ENCODE results near the gene MTO1. TPM values are rescaled to one million over a fixed set of nuclear protein-coding genes. Genes with fewer than 3 reads are reported as not detected.

Gene MTO1
- polyA plus RNA-seq, 1 of the 3 experiments (the other 2 are of a cell fraction): 11.4 TPM

DNA sequence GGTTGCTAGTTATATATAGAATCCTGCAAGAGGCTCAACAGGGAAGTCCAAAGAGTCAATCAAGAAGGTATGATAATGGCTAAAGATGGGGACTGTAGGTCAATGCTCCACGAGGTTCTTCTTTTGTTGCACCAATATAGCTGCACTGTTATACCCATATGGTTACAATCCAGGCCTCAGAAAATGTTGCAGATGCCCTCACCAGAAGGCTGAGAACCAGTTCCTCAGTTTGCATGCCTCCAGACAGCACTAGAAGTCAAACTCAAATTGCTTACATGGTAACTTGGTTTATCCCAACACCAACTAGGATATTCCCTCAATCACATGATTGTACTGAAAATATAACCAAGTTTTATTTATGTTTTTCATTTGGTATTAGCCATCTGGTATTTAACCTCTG lies 47.2 kb downstream of the MTO1 start:
- Histone ChIP-seq H2AFZ (ENCODE audit: low read depth) (no peak overlapping the region), H3K4me2 (no peak overlapping the region), H3K9me2 (no peaks in the 10 kb centered on the region), H3F3A (replicated peaks; ENCODE audit: insufficient read depth) (peaks cover 49% of the 10 kb centered on the region), H3K9me3 (no peaks in the 10 kb centered on the region), H4K20me1 (ENCODE audit: insufficient read depth) (peaks cover 8% of the 10 kb centered on the region), H3K36me3 (replicated peaks in 1 of 2; ENCODE audit: control insufficient read depth in 1 of 2, insufficient read depth in 2 of 2, low read length in 1 of 2) (peaks cover 0 to 3% of the 10 kb centered on the region in 2 experiments), H3K4me1 (ENCODE audit: control insufficient read depth in 1 of 2, insufficient read depth in 2 of 2, low read depth in 1 of 2, low read length in 1 of 2) (no peaks in the 10 kb centered on the region), H3K27ac (ENCODE audit: low read depth in 2 of 2, low read length in 1 of 2) (no peak overlapping the region), H3K27me3 (ENCODE audit: insufficient read depth) (no peaks in the 10 kb centered on the region), H3K4me3 (ENCODE audit: low read depth in 2 of 2, low read length in 1 of 2) (no peak overlapping the region), H3K9ac (no peak overlapping the region), H3K79me2 (ENCODE audit: insufficient read depth) (no peaks in the 10 kb centered on the region)
- ChIA-PET POLR2A (interaction anchor here (2.3 kb wide), 1 partner anchor 11 kb away, joined by 5 read pairs; no protein-coding TSS in a partner anchor), CTCF (interaction anchor here (0.6 to 1.5 kb wide), 3 partner anchors 98 to 182 kb away, joined by 3 read pairs; no protein-coding TSS in a partner anchor)
- 50% methylated on average over 1 of the region's 1 CpG for WGBS (ENCODE audit: low lambda C conversion rate)
- no peak for TF ChIP-seq RXRA (IDR thresholded peaks at IDR 0.05; ENCODE audit: borderline replicate concordance, low read depth)
- TF ChIP-seq GATA2 (CRISPR knock-in tag; IDR thresholded peaks at IDR 0.05): no peak
- TF ChIP-seq CHD2 (IDR thresholded peaks at IDR 0.05; ENCODE audit: low read length, partially characterized antibody): no peak
- no peak for TF ChIP-seq SMC3 (IDR thresholded peaks at IDR 0.05; ENCODE audit: low read depth, low read length)
- TF ChIP-seq YY1 (IDR thresholded peaks at IDR 0.05; ENCODE audit: low read depth): no peak
- TF ChIP-seq POLR2AphosphoS5 (IDR thresholded peaks at IDR 0.05; ENCODE audit: low read depth, low read length): no peak
- no peak for DNase-seq

- ChIA-PET POLR2A (interaction anchor here (2.3 kb wide), 1 partner anchor 10 kb away, joined by 5 read pairs; no protein-coding TSS in a partner anchor), CTCF (interaction anchor here (1.5 kb wide), 1 partner anchor 184 kb away, joined by 3 read pairs; no protein-coding TSS in a partner anchor)
- H3K9me3 ChIP-seq: no peaks in the 10 kb centered on the region
- H3K79me2 ChIP-seq (ENCODE audit: insufficient read depth): no peaks in the 10 kb centered on the region
- H2AFZ ChIP-seq (ENCODE audit: low read depth): no peak overlapping the region
- WGBS (ENCODE audit: low lambda C conversion rate): 74% methylated on average over 1 of the region's 1 CpG
- H3K9ac ChIP-seq: no peak overlapping the region
- no peak overlapping the region for H3K4me3 ChIP-seq (ENCODE audit: low read depth in 2 of 2, low read length in 1 of 2)
- no peak for TF ChIP-seq EP300 (IDR thresholded peaks at IDR 0.05; ENCODE audit: borderline replicate concordance in 1 of 2, low read depth in 1 of 2, low read length in 1 of 2)
- TF ChIP-seq FOXJ3 (CRISPR knock-in tag; IDR thresholded peaks at IDR 0.05): no peak
- no peak for TF ChIP-seq TCF12 (IDR thresholded peaks at IDR 0.05)
- no peak for TF ChIP-seq YY1 (IDR thresholded peaks at IDR 0.05; ENCODE audit: low read depth)
- TF ChIP-seq ELF1 (IDR thresholded peaks at IDR 0.05): no peak
- TF ChIP-seq, protein P1, sequence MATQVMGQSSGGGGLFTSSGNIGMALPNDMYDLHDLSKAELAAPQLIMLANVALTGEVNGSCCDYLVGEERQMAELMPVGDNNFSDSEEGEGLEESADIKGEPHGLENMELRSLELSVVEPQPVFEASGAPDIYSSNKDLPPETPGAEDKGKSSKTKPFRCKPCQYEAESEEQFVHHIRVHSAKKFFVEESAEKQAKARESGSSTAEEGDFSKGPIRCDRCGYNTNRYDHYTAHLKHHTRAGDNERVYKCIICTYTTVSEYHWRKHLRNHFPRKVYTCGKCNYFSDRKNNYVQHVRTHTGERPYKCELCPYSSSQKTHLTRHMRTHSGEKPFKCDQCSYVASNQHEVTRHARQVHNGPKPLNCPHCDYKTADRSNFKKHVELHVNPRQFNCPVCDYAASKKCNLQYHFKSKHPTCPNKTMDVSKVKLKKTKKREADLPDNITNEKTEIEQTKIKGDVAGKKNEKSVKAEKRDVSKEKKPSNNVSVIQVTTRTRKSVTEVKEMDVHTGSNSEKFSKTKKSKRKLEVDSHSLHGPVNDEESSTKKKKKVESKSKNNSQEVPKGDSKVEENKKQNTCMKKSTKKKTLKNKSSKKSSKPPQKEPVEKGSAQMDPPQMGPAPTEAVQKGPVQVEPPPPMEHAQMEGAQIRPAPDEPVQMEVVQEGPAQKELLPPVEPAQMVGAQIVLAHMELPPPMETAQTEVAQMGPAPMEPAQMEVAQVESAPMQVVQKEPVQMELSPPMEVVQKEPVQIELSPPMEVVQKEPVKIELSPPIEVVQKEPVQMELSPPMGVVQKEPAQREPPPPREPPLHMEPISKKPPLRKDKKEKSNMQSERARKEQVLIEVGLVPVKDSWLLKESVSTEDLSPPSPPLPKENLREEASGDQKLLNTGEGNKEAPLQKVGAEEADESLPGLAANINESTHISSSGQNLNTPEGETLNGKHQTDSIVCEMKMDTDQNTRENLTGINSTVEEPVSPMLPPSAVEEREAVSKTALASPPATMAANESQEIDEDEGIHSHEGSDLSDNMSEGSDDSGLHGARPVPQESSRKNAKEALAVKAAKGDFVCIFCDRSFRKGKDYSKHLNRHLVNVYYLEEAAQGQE (IDR thresholded peaks at IDR 0.05; ENCODE audit: low read depth, low read length): no peak
- no peak for TF ChIP-seq TAF1 (IDR thresholded peaks at IDR 0.05; ENCODE audit: borderline replicate concordance, low read depth, low read length)
- TF ChIP-seq ZBTB33 (IDR thresholded peaks at IDR 0.05; ENCODE audit: borderline replicate concordance, low read depth): no peak
- TF ChIP-seq, protein P2, sequence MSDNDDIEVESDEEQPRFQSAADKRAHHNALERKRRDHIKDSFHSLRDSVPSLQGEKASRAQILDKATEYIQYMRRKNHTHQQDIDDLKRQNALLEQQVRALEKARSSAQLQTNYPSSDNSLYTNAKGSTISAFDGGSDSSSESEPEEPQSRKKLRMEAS (IDR thresholded peaks at IDR 0.05; ENCODE audit: low read depth): no peak
- TF ChIP-seq EZH2phosphoT487 (IDR thresholded peaks at IDR 0.05; ENCODE audit: borderline replicate concordance, low read depth): no peak
- no peak for TF ChIP-seq SIN3A (IDR thresholded peaks at IDR 0.05; ENCODE audit: borderline replicate concordance, low read depth, low read length)
- TF ChIP-seq FOSL2 (IDR thresholded peaks at IDR 0.05; ENCODE audit: borderline replicate concordance, low read depth): no peak
- TF ChIP-seq MXI1 (IDR thresholded peaks at IDR 0.05; ENCODE audit: low read depth, low read length): no peak
- TF ChIP-seq POLR2AphosphoS5 (IDR thresholded peaks at IDR 0.05; ENCODE audit: low read depth, low read length): no peak
- no peaks in the 10 kb centered on the region for H3K9me2 ChIP-seq
- H3F3A ChIP-seq (replicated peaks; ENCODE audit: insufficient read depth): peaks cover 59% of the 10 kb centered on the region
- peaks cover 18% of the 10 kb centered on the region for H4K20me1 ChIP-seq (ENCODE audit: insufficient read depth)
- no peaks in the 10 kb centered on the region for H3K4me1 ChIP-seq (ENCODE audit: control insufficient read depth in 1 of 2, insufficient read depth in 2 of 2, low read depth in 1 of 2, low read length in 1 of 2)
- peaks cover under 1 to 8% of the 10 kb centered on the region in 2 experiments for H3K36me3 ChIP-seq (replicated peaks in 1 of 2; ENCODE audit: control insufficient read depth in 1 of 2, insufficient read depth in 2 of 2, low read length in 1 of 2)
- H3K4me2 ChIP-seq: no peak overlapping the region
- no peak overlapping the region for H3K27ac ChIP-seq (ENCODE audit: low read depth in 2 of 2, low read length in 1 of 2)
- no peak for DNase-seq
- no peaks in the 10 kb centered on the region for H3K27me3 ChIP-seq (ENCODE audit: insufficient read depth)
These were observed 48.3 kb downstream of the MTO1 start for GRCh38 chr6:73509851-73510250.
